HuH-7 (cell line): Measurements from ENCODE around the gene DERL2.

Experiments
- DNase-seq: peaks from one replicate; pipeline ENCODE4 v3.0.0; 2011; ENCODE audit warnings: low spot score

Gene DERL2

GRCh38 chr17:5485270-5486205, at the start of gene DERL2:
Gene DERL2 (minus strand): TSS chr17:5486178. CDS start chr17:5486161, 17 bp downstream.
- DNase-seq = no peak

- no peak for DNase-seq
These were observed 49.5 kb upstream of the DERL2 start for GRCh38 chr17:5535436-5535835.

GRCh38 chr17:5533486-5534315, 47.7 kb upstream of the DERL2 start:
- DNase-seq = no peak

- DNase-seq = no peak
These were observed 46.6 kb upstream of the DERL2 start for GRCh38 chr17:5532581-5532980.

GRCh38 chr17:5531085-5531418, 45.1 kb upstream of the DERL2 start:
- DNase-seq = no peak

- no peak for DNase-seq
These were observed 44.5 kb upstream of the DERL2 start for GRCh38 chr17:5530265-5531084.

- DNase-seq = no peak
These were observed 41.7 kb upstream of the DERL2 start for GRCh38 chr17:5527601-5528250.

GRCh38 chr17:5526821-5527598, 41.0 kb upstream of the DERL2 start:
- no peak for DNase-seq

- no peak for DNase-seq
These were observed 37.3 kb upstream of the DERL2 start for GRCh38 chr17:5523249-5523648.

GRCh38 chr17:5522476-5522875, 36.5 kb upstream of the DERL2 start:
- DNase-seq = no peak

- no peak for DNase-seq
These were observed 30.2 kb upstream of the DERL2 start for GRCh38 chr17:5516060-5516792.

- DNase-seq = no peak
These were observed 29.0 kb upstream of the DERL2 start for GRCh38 chr17:5514976-5515375.

- no peak for DNase-seq
These were observed 27.6 kb upstream of the DERL2 start for GRCh38 chr17:5513628-5514027.

- DNase-seq = no peak
These were observed 25.6 kb upstream of the DERL2 start for GRCh38 chr17:5511401-5512225.

- DNase-seq = no peak
These were observed 24.8 kb upstream of the DERL2 start for GRCh38 chr17:5510771-5511170.

- DNase-seq = no peak
These were observed 23.5 kb upstream of the DERL2 start for GRCh38 chr17:5509482-5509881.

- no peak for DNase-seq
These were observed 22.8 kb upstream of the DERL2 start for GRCh38 chr17:5508810-5509209.

- no peak for DNase-seq
These were observed 20.3 kb upstream of the DERL2 start for GRCh38 chr17:5506307-5506706.

GRCh38 chr17:5502552-5502951, 16.6 kb upstream of the DERL2 start:
- DNase-seq = no peak
